Activated CD8-positive, alpha-beta memory T cell treated with anti-CD3 and anti-CD28 coated beads, Interleukin-2, amount 10 ng/mL, durations not matched to agents 7 days and 5 days (primary cell): ENCODE measurements around the gene CCDC141. TPM values are rescaled to one million over a fixed set of nuclear protein-coding genes. Genes with fewer than 3 reads are reported as not detected.

Source experiments
- ATAC-seq: fragments of 150-1000 bp; cut with Tn5 transposase; one replicate; pipeline ENCODE4 v1.10.0; 2021; ENCODE audit warnings: moderate library complexity
- CTCF ChIA-PET: fragments of 350-600 bp; sonication (Branson Sonifier 250); formaldehyde crosslinking; loops from one replicate; lab custom pipeline; 2021; ENCODE audit warnings: antibody characterized with exemption; lab: Charles Lee
- DNase-seq: peaks from one replicate; pipeline ENCODE4 v3.0.0-alpha.2; 2020
- H3K27ac Mint-ChIP-seq: one replicate; pipeline ENCODE4 v1.8.0; 2021; ENCODE audit warnings: mild to moderate bottlenecking, mixed read lengths
- H3K27me3 Mint-ChIP-seq: one replicate; pipeline ENCODE4 v1.8.0; 2021; ENCODE audit warnings: mixed read lengths
- H3K36me3 Mint-ChIP-seq: one replicate; pipeline ENCODE4 v1.8.0; 2021; ENCODE audit warnings: mild to moderate bottlenecking, mixed read lengths
- H3K4me1 Mint-ChIP-seq: one replicate; pipeline ENCODE4 v1.8.0; 2021; ENCODE audit warnings: mixed read lengths
- H3K4me3 Mint-ChIP-seq: one replicate; pipeline ENCODE4 v1.8.0; 2021; ENCODE audit warnings: mild to moderate bottlenecking, moderate library complexity, mixed read lengths
- H3K9me3 Mint-ChIP-seq: one replicate; pipeline ENCODE4 v1.8.0; 2022; ENCODE audit warnings: low read depth, mixed read lengths
- total RNA-seq, 2 experiments: library from RNA; stranded (reverse); gene quantifications; one replicate each; pipeline ENCODE4 v1.2.3, GENCODE V29; 2021

Gene CCDC141
- total RNA-seq, 2 experiments from 2014 or later = 8.8 to 12.5 TPM

DNA sequence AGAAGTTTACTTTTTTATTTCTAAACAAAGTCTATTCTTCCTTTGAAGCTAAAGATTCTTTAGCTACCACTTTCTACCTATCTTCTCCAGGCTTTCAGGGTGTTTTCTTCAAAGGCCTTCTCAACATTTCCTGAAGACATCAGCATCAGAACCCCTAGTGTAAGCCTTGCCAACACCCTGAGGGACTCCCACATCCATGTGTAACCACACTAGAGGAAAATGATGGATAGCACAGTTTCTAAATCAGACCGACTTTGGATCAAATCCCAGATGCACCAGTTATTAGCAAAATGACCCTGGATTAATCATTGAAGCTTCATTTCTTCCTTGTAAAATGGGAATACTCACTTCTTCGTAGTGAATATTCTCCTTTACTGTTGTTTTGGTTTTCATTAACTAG is 238.0 kb downstream of the CCDC141 start:
- CTCF ChIA-PET = interaction anchor here (0.9 kb wide), 1 partner anchor 16 kb away, joined by 3 read pairs; no protein-coding TSS in a partner anchor

DNA sequence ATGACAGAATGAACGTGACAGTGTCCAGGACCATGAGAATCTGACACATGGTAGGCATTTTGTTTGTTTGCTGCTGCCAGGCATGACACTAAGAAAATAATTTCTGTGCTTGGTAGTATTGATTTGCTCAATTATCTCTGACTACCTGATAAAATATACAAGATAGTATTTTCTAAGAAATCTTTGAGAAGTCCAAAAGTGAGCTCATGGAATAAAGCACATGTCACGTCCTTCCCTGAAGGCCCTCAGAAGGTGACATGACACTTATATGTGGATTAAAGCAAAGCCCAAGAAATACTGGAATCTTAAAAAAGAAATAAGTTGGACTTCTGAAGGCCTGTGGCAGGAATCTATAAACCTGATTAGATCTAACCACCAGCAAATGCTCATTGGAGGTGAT is 238.9 kb downstream of the CCDC141 start:
- CTCF ChIA-PET = no interaction called here

More for the DNA sequence above, 238.0 kb downstream of the CCDC141 start:
- H3K36me3 Mint-ChIP-seq = no peaks in the 10 kb centered on the region
- DNase-seq (no peak), ATAC-seq (no peak)
- H3K4me1 Mint-ChIP-seq = no peaks in the 10 kb centered on the region
- H3K4me3 Mint-ChIP-seq = no peak overlapping the region
- no peaks in the 10 kb centered on the region for H3K27me3 Mint-ChIP-seq
- H3K27ac Mint-ChIP-seq = no peak overlapping the region
- H3K9me3 Mint-ChIP-seq = no peaks in the 10 kb centered on the region

DNA sequence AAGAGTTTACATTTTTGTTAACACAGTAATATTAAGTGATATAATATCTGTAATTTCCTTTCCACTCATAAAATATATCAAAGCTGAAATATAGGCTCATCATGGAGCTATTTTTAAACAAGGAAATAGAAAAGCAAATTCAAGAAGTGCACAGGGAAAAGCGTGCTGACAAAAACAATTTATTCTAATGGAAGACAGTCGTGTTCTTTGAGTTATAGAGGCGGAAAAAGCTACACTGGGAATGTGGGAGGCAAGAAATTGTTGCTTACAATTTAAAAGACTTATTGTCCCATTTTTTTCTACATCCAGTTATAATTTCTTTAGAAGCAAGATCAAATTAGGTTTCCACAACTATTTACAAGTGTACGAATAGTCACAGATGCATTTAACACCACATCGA is 239.5 kb downstream of the CCDC141 start:
- H3K36me3 Mint-ChIP-seq = no peaks in the 10 kb centered on the region
- ATAC-seq (no peak), DNase-seq (no peak)
- H3K27me3 Mint-ChIP-seq = no peaks in the 10 kb centered on the region
- no peak overlapping the region for H3K27ac Mint-ChIP-seq
- H3K9me3 Mint-ChIP-seq = no peaks in the 10 kb centered on the region
- H3K4me3 Mint-ChIP-seq = no peak overlapping the region
- CTCF ChIA-PET = no interaction called here
- no peaks in the 10 kb centered on the region for H3K4me1 Mint-ChIP-seq

More for the DNA sequence above, 238.9 kb downstream of the CCDC141 start:
- DNase-seq (no peak), ATAC-seq (no peak)
- H3K27ac Mint-ChIP-seq = no peak overlapping the region
- no peaks in the 10 kb centered on the region for H3K9me3 Mint-ChIP-seq
- no peaks in the 10 kb centered on the region for H3K4me1 Mint-ChIP-seq
- H3K4me3 Mint-ChIP-seq = no peak overlapping the region
- H3K27me3 Mint-ChIP-seq = no peaks in the 10 kb centered on the region
- H3K36me3 Mint-ChIP-seq = no peaks in the 10 kb centered on the region

DNA sequence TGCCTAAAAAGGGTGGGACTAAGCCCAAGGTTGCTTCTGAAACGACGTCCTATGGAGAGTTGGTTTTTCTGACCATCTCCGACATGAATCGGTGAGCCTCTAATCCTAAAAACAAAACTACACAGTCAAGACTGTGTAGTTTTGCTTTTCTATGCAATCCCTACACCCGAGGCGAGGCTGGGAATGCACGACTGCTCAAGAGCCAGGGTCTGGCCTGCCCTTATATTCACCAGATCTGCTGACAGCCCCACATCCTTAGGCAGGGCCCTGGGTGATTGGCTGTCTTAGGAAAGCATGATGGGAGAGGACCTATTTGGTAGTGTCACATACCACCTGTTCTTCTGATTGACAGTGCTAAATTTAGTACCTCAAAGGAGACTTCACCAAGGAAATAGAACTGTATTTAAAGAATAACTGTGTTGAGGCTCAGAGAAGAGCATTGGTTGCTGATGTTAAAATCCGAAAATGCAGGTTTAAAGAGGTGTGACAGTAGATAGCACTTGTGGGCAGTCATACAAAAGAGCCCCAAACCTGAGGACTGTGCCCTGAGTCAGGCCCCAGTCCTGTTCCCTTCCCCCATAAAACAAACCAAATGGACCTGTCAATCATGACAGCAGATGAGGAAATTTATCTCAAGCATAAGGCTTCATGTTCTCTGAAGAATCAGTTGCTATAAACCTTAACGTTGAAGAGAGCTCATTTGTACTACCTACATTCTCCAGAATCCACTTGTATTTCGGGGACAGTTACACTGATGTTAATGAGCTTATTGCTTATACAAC is 242.5 kb downstream of the CCDC141 start, which contains the start of gene TTN:
Gene TTN (minus strand): TSS at position 197 of the 782 bp plus-strand sequence. CDS start 2,781 bp downstream, outside the sequence.
- no peak for ATAC-seq
- CTCF ChIA-PET = no interaction called here
- no peaks in the 10 kb centered on the region for H3K36me3 Mint-ChIP-seq
- DNase-seq = no peak
- H3K27ac Mint-ChIP-seq = no peak within 1 kb of the TSS
- no peaks in the 10 kb centered on the region for H3K27me3 Mint-ChIP-seq
- no peaks in the 10 kb centered on the region for H3K9me3 Mint-ChIP-seq
- H3K4me1 Mint-ChIP-seq = no peaks in the 10 kb centered on the region
- H3K4me3 Mint-ChIP-seq = no peak within 1 kb of the TSS

DNA sequence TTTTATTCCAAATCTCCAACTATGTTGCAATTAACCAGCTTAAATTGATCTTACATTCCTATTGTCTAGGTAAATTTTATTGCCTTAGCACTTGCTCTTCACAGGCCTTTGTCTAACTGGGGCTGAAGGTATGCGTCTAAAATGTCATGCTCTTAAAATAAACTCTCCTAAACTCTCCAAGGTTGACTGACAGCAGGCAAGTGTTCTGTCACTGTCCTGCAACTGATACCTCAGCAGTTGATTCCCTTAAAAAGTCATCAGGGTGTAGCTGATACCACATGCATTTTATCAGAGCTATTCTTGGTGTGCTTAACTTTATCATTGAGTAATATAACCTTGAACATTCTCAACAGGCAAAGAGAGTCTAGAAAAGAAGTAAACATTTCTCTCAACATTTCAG is 243.4 kb downstream of the CCDC141 start:
- CTCF ChIA-PET = no interaction called here
- no peak for DNase-seq
- no peak overlapping the region for H3K4me3 Mint-ChIP-seq
- H3K9me3 Mint-ChIP-seq = no peaks in the 10 kb centered on the region
- no peaks in the 10 kb centered on the region for H3K4me1 Mint-ChIP-seq
- no peak for ATAC-seq
- H3K36me3 Mint-ChIP-seq = no peaks in the 10 kb centered on the region
- no peaks in the 10 kb centered on the region for H3K27me3 Mint-ChIP-seq
- H3K27ac Mint-ChIP-seq = no peak overlapping the region

DNA sequence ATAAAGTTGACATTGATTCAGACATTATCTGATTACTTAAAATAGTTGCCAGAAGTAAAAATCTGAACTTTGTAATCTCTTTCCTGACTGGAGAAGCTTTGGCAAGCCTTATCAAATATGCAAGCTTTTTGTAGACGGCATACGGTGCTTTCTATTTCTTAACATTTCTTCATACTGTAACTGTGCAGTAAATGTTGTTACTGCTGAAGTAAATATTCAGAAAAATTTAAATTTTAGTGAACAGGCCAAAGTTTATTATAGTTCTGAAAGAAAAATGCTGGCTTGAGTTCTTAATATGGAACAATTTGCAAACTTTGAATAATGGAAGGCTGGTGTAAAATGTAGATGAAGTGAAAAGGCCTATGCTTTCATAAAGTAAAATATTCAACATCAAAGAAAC is 244.5 kb downstream of the CCDC141 start:
- DNase-seq (no peak), ATAC-seq (no peak)
- H3K9me3 Mint-ChIP-seq = no peaks in the 10 kb centered on the region
- H3K4me3 Mint-ChIP-seq = no peak overlapping the region
- no peaks in the 10 kb centered on the region for H3K36me3 Mint-ChIP-seq
- H3K27ac Mint-ChIP-seq = no peak overlapping the region
- H3K4me1 Mint-ChIP-seq = no peaks in the 10 kb centered on the region
- H3K27me3 Mint-ChIP-seq = no peaks in the 10 kb centered on the region
- CTCF ChIA-PET = interaction anchor here (0.7 to 0.9 kb wide), 2 partner anchors 9 to 140 kb away, joined by 3 to 4 read pairs; no protein-coding TSS in a partner anchor

DNA sequence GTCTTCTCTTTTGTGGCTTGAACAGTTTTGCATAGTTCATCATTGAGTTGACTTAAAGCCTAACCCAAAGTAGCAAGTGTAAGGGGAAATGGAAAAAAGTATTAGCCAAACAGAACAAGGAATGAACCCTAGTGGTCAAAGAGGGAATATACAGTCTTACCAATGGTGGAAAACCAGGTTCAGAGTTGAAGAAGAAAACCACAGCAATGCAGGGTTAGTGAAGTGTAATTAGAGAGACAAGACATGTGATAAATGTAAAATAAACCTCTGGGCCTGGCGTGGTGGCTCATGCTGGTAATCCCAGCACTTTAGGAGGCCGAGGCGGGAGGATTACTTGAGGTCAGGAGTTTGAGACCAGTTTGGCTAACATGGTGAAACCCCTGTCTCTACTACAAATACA is 245.1 kb downstream of the CCDC141 start:
- Mint-ChIP-seq H3K9me3 (no peaks in the 10 kb centered on the region), H3K4me3 (no peak overlapping the region), H3K36me3 (no peaks in the 10 kb centered on the region), H3K27me3 (no peaks in the 10 kb centered on the region), H3K27ac (no peak overlapping the region), H3K4me1 (no peaks in the 10 kb centered on the region)
- CTCF ChIA-PET = interaction anchor here (0.9 to 1.4 kb wide), 3 partner anchors 10 to 26 kb away, joined by 3 to 6 read pairs (median 4); no protein-coding TSS in a partner anchor
- DNase-seq (no peak), ATAC-seq (no peak)

DNA sequence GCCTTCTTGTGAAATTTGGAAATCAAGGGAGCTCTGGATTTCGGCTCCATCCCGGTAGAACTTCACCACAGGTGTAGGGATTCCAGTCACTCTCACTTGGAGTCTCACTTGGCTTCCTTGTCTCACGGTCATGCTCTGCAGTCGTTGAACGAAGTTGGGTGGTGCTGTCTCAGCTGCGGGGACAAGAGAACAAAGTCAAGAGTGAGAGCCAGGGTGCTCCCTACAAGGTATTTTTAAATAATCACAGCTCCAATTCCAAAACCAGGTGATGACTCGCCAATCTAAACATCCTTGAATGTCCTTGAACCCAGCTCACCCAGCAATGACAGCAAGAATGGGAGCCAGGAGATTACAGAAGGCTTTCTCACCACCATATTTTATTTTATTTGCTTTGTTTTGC is 249.4 kb downstream of the CCDC141 start:
- no peaks in the 10 kb centered on the region for H3K4me1 Mint-ChIP-seq
- H3K36me3 Mint-ChIP-seq = no peaks in the 10 kb centered on the region
- no peak overlapping the region for H3K4me3 Mint-ChIP-seq
- H3K27me3 Mint-ChIP-seq = no peaks in the 10 kb centered on the region
- ATAC-seq = no peak
- H3K9me3 Mint-ChIP-seq = no peaks in the 10 kb centered on the region
- no peak overlapping the region for H3K27ac Mint-ChIP-seq
- DNase-seq = no peak
- CTCF ChIA-PET = no interaction called here

DNA sequence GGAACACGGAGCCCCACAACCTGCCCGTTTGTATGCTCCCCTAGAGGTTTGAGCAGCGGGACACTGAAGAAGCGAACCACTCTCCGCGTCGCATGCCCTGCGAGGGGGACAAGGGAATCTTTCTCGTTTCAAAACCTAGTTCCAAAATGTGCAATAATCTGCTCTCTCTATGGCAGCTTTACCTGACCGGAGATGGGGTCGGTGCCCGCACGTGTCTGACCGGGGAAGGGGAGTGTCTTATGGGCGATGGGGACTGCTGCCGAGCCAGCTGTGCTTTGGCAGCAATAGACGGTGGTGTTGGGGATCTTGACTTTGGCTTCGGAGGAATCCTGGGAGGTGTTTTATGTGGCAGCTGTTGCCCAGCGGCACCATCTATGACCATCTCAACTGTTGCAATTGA is 250.6 kb downstream of the CCDC141 start:
- CTCF ChIA-PET = no interaction called here
- Mint-ChIP-seq H3K9me3 (no peaks in the 10 kb centered on the region), H3K27me3 (no peaks in the 10 kb centered on the region), H3K36me3 (no peaks in the 10 kb centered on the region), H3K4me3 (no peak overlapping the region), H3K4me1 (no peaks in the 10 kb centered on the region), H3K27ac (no peak overlapping the region)
- ATAC-seq (no peak), DNase-seq (no peak)

DNA sequence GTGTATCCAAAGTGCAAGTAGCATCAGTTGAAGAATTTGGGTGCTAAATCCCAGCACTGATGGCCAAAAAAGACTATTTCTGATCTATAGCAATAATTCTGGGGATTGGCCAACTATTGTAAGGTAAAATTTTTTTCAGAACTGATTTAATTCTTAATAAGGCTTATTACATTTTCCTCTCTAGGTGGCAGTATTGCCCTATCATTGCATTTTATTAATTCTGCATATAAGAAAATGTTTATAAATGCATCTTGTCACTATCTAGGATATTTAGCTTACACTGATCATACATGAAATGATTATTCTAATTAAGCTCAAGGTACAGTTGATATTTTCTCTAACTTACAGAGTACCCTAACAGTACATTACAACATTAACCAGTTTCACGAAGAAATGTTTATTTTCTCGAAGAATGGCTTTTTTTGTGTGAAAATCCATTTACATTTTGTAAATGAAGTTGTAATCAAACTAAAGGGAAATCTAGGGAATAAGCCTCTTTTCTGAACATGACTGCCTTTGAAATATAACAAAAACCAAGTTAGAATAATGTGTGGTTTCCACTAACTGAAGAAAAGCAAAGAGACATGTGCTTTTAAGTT is 253.8 kb downstream of the CCDC141 start:
- CTCF ChIA-PET = interaction anchor here (0.8 to 1.9 kb wide), 5 partner anchors 13 to 120 kb away, joined by 3 to 6 read pairs (median 3); no protein-coding TSS in a partner anchor
- H3K9me3 Mint-ChIP-seq = no peaks in the 10 kb centered on the region
- no peak for DNase-seq

DNA sequence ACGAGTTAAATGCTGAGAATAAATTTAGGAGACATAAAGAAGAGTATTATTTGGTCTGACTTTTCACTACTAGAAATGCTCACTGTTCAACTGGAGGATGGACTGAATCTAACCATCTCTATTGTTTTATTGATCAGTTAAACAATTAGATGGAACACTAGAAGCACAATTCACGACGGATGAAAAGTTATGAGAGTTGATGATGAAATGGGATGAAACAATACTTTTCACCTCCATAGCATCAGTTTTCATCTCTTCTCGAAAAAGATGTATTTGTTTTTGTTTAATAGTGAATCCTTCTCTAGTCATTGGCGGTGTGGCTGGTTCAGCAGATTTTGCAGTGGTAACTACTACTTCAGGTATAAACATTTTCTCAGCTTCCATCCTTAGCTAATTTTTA is 262.0 kb downstream of the CCDC141 start:
- ATAC-seq (no peak), DNase-seq (no peak)
- CTCF ChIA-PET = no interaction called here
- no peaks in the 10 kb centered on the region for H3K9me3 Mint-ChIP-seq
- no peaks in the 10 kb centered on the region for H3K36me3 Mint-ChIP-seq
- no peak overlapping the region for H3K27ac Mint-ChIP-seq
- H3K4me1 Mint-ChIP-seq = no peaks in the 10 kb centered on the region
- no peak overlapping the region for H3K4me3 Mint-ChIP-seq
- no peaks in the 10 kb centered on the region for H3K27me3 Mint-ChIP-seq

More for the DNA sequence above, 253.8 kb downstream of the CCDC141 start:
- no peaks in the 10 kb centered on the region for H3K27me3 Mint-ChIP-seq
- H3K4me1 Mint-ChIP-seq = no peaks in the 10 kb centered on the region
- no peak for ATAC-seq
- no peak overlapping the region for H3K27ac Mint-ChIP-seq
- no peak overlapping the region for H3K4me3 Mint-ChIP-seq
- H3K36me3 Mint-ChIP-seq = no peaks in the 10 kb centered on the region

DNA sequence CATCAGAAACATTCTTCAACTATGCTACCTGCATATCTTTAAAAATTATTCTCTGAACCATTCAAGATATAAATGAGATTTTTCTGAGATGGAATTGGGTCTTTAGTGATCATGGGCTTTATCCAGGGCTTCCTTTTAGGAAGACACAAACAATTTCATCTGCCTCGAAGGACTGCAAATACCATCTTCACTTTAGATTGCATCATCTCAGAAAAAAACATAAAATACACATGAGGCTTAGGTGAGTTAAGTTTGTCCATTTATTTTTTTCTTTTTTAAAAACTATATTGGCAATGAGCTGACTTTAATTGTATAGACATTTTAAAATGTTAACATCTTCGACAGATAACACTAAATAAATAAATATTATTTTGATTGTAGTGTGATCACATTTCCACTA is 262.8 kb downstream of the CCDC141 start:
- CTCF ChIA-PET = no interaction called here
- ATAC-seq = no peak
- H3K9me3 Mint-ChIP-seq = no peaks in the 10 kb centered on the region
- H3K36me3 Mint-ChIP-seq = no peaks in the 10 kb centered on the region
- H3K4me3 Mint-ChIP-seq = no peak overlapping the region
- no peaks in the 10 kb centered on the region for H3K4me1 Mint-ChIP-seq
- no peak overlapping the region for H3K27ac Mint-ChIP-seq
- H3K27me3 Mint-ChIP-seq = no peaks in the 10 kb centered on the region
- no peak for DNase-seq

DNA sequence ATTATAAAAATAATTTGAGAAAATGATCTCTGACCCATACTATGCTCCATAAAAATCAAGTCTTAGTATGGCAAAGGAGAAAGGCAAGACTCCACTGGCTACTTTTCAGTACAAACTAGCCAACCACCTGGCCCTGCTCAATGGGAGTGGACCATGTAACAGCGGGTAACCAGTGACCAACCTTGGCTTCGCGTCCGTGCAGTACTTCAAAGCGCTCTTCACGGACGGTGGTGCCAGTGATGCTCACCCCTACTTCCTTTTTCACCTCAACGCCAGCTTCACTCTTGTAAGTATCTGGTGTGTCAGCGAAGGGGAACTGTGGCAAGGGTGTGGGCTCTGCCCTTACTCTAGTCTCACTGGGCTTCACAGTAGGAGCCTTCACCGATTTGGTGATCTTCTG is 266.0 kb downstream of the CCDC141 start:
- DNase-seq = no peak
- no peak for ATAC-seq
- H3K27ac Mint-ChIP-seq = no peak overlapping the region
- CTCF ChIA-PET = no interaction called here
- H3K36me3 Mint-ChIP-seq = no peaks in the 10 kb centered on the region
- no peaks in the 10 kb centered on the region for H3K4me1 Mint-ChIP-seq
- H3K4me3 Mint-ChIP-seq = no peak overlapping the region
- no peaks in the 10 kb centered on the region for H3K9me3 Mint-ChIP-seq
- no peaks in the 10 kb centered on the region for H3K27me3 Mint-ChIP-seq

DNA sequence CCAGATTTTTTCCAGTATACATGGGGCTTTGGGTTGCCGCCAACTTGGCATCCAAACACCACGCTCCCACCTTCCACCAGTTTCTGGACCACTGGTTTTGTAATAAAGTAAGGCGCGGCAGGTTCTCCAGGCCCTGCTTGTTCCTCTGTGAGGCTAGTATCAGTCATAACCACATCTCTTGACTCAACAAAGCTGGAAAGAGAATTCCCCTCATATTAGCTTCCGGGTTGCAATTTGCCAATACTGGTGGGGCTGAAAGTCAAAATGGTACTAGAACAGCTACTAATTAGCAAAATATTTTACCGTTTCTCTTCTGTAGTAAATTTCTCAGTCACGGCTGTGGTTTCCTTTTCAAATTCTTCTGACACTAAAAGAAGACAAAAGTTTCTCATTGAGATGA is 267.7 kb downstream of the CCDC141 start:
- H3K4me1 Mint-ChIP-seq = no peaks in the 10 kb centered on the region
- CTCF ChIA-PET = no interaction called here

More for the DNA sequence above, 267.7 kb downstream of the CCDC141 start:
- Mint-ChIP-seq H3K9me3 (no peaks in the 10 kb centered on the region), H3K27me3 (no peaks in the 10 kb centered on the region), H3K27ac (no peak overlapping the region), H3K4me3 (no peak overlapping the region), H3K36me3 (no peaks in the 10 kb centered on the region)
- DNase-seq (no peak), ATAC-seq (no peak)
